ENCODE data around the gene KISS1.

Gene KISS1

GRCh38 chr1:204190212-204191211 is 5.8 kb downstream of the KISS1 start:
- peak in 1 of 2 donors; percentile 15 for DNase-seq

DNA sequence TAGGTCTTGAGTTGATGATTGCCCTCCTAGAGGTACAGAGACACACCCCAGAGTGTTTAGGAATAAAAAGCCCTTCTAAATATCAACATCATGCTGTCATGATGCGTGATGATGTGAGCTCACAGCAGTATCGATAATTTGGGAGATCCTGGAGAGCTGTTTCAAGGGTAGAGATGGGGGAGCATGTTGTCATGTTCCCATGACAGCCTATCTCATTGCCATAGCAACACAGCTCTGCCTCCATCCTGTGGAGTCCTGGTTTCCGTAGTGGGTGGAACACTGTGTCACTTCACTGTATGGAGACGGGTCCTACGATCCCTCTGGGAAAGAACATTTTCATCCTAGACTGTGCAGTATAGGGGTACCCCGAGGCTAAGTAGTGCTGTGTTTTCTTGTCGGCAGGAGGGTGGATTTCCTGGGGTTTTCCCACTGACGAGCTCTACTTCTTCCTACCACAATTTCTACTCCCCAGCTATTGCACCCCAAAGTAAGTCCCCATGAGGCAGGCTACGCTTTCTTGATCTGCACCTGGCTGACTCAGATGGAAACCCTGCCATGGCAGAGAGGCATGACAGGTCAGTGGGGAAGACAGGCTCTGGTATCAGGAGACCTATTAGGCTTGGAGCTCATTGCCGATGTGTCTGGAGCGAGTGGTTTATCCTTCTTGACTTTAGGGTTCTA is 7.2 kb downstream of the KISS1 start:
- DNase-seq, result no peak

DNA sequence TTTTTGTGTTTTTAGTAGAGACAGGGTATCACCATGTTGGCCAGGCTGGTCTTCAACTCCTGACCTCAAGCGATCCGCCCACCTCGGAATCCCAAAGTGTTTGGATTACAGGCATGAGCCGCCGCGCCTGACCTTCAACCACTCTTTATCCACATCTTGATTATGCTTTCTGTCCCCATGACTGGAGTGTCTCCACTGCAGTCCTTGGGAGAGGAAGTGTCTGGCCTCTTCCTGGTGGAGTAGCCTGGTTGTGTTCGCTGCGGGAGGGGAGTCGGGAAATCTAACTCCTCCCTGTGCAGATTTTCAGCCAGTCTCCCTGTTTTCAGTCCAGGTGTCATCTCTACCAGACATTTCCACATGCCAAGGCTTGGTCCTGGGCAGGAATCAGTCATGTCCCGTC is 9.7 kb downstream of the KISS1 start:
- no peak for DNase-seq

DNA sequence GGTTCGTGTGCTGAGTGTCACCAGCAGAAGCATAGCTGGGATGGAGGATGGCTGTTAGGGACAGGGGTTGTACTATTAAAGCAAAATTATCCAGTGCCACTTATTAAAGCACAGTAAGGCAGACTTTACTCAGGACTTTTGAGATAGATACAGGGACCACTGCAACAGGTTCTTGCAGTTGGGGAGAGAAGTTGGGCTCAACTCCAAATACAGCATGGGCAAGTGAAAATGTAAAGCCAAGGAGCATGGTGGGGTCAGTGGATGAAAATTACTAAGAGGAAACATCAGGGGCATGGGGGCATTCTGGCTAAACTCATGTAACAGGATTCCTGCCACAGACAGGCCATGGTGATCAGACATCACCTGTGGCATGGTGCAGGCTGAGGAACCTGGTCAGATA is 15.2 kb downstream of the KISS1 start:
- DNase-seq, result no peak

GRCh38 chr1:204180133-204180532 is 16.2 kb downstream of the KISS1 start:
- DNase-seq, result no peak

GRCh38 chr1:204178487-204179281 is 17.6 kb downstream of the KISS1 start:
- no peak for DNase-seq

GRCh38 chr1:204177133-204177532 is 19.2 kb downstream of the KISS1 start:
- DNase-seq, result no peak

- no peak for DNase-seq
Observed at GRCh38 chr1:204176049-204176448, 20.2 kb downstream of the KISS1 start.

DNA sequence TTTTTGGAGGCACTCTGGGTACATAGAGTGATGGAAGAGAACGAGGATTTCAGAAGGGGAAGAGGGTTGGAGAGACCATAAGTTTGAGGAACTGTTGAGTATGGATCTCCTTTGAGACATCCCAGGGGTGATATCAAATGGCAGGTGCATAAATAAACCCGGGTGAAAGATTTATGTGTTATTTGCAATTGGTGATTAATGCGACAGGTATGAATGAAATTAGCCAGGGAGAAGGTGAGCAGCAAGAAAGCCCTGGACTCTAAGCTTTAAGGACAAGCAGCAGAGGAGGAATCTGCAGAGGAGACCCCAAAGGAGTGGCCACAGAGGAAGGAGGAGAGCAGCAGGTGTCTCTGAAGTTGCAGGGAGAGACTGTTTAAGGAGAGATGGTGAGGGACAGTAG is 21.3 kb downstream of the KISS1 start:
- DNase-seq, result no peak

DNA sequence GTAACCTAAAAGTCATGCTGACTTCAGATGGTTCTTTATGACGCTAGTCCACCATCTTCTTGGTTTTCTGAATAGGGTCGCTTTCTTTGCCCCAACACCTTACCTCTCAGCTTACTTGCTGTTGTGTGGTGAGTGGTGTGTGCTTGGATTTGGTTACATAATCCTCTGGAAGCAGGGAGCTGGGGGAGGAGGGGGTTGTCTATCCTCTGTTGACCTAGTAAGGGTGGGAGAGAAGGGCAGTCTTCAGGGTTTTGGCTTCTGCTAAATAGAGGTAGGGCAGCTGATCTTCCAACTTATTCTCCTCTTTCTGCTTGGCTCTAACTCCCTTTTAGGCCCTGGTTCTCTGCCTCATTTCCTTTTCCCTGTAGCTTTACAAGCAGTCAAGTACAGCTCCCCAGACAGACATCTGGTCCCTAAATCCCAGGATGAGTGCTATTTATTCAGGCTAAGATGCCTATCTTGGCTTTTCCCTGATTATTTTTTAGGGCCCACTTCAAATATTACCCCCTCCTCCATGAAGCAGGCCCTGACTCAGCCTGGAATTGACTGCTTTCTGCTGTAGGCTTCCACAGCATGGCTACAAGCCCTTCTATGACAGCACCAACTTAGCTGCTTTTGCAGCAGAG is 23.8 kb downstream of the KISS1 start:
- no peak for DNase-seq

DNA sequence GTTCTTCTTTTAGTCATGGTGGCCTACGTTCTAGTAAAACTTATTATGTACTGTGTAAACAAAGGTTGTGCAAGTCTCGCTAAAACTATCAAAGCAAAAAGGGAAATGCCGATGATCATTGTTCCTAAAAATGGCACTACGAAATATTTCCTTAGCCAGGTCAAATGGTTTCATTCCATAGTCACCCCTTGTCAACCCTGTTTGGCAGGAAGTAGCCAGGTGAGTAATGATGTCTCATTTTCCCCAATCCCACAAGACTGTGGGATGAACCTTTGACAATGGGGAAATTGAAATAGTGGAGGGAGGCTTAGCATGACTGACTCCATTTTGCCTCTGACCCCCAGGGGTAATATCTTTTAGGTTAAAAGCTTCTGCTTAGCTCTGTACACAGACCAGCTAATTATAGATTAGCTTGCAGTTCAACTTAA is 24.5 kb downstream of the KISS1 start:
- no peak for DNase-seq

- DNase-seq, result no peak
Observed at GRCh38 chr1:204170494-204171155, 25.7 kb downstream of the KISS1 start.

GRCh38 chr1:204169858-204170257 is 26.4 kb downstream of the KISS1 start:
- DNase-seq, result no peak

GRCh38 chr1:204167730-204168129 is 28.6 kb downstream of the KISS1 start:
- no peak for DNase-seq

- DNase-seq, result no peak
Observed at GRCh38 chr1:204166219-204166618, 30.1 kb downstream of the KISS1 start, which contains the start of gene REN. Gene REN, minus strand, starts transcription at chr1:204166337. Its CDS starts 44 bp downstream, at chr1:204166293.

GRCh38 chr1:204162494-204163074 is 33.7 kb downstream of the KISS1 start:
- peak; percentile 48 to 56 for DNase-seq

GRCh38 chr1:204161609-204162493 is 34.4 kb downstream of the KISS1 start:
- DNase-seq, result no peak

DNA sequence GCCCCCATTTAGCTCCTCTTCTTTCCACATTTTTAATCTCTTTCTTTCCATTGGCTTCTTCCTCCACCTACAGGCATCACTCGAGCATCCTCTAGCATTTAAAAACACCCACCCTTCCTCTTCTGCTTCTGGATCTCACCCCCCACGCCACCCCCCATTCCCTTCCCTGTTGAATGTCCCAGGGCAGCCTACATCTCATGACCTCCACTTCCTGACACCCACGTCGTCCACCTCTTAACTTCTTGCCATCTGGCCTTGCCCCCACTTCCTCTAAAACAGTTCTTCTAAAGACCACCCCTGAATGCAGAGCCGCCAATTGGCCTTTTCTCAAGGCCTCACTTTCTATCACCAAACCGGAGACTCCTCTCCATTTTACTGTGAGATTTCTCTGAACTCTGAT is 38.3 kb downstream of the KISS1 start:
- no peak for DNase-seq

GRCh38 chr1:204155881-204156280 is 40.4 kb downstream of the KISS1 start:
- no peak for DNase-seq

GRCh38 chr1:204154568-204155255 is 41.6 kb downstream of the KISS1 start:
- DNase-seq, result no peak
